K562 (cell line): ENCODE measurements around the gene CACNB2. TPM values are rescaled to one million over a fixed set of nuclear protein-coding genes. Genes with fewer than 3 reads are reported as not detected.

Experiments
- ATAC-seq: fragments of 200-7000 bp; cut with Tn5 transposase; 3 replicates; pipeline ENCODE4 v1.9.1; 2020; ENCODE audit warnings: moderate library complexity
- BruUV-seq: library from RNA; stranded (reverse); fragments of 400-500 nt; replicated peaks from 2 replicates; lab custom pipeline; 2021; lab: Mats Ljungman, UMichigan
- CTCF ChIA-PET: fragments of 300-600 bp; formaldehyde crosslinking; extraction: SDS; loops from one replicate; lab custom pipeline; 2021; ENCODE audit warnings: low intra/inter-chr PET ratio; lab: Yijun Ruan, JAX
- POLR2A ChIA-PET: fragments of 300-600, 350-650 bp; sonication (Branson Sonifier 250); formaldehyde crosslinking; extraction: SDS; loops from one replicate; lab custom pipeline; 2021; ENCODE audit warnings: antibody characterized with exemption, inconsistent platforms; lab: Yijun Ruan, JAX
- DNase-seq, 4 experiments: peaks; one replicate each; pipeline versions ENCODE4 v3.0.0 to v3.0.0-alpha.2; 2011 to 2018; ENCODE audit warnings: low spot score in 3 of 4, mixed read lengths in 3 of 4; ENCODE audit errors: extremely low read depth in 1 of 4
- FAIRE-seq: peaks from 2 replicates; lab custom pipeline; 2011; peaks lifted over from hg19 to GRCh38; lab: Jason Lieb, UNC
- H2AFZ ChIP-seq: 2 replicates; pipeline ENCODE4 v1.6.0; 2011; ENCODE audit warnings: low read depth, low read length, control low read depth, inconsistent platforms
- H3K27ac ChIP-seq: fragments of 200-600 bp; 3 replicates; pipeline ENCODE4 v1.8.0; 2011; ENCODE audit warnings: low read depth, mild to moderate bottlenecking, control low read depth, inconsistent platforms, low read length, moderate library complexity, mixed read lengths; ENCODE audit errors: extremely low read depth
- H3K27me3 ChIP-seq, 2 experiments: fragments of 300-600 bp in 1 of 2; 2 replicates in 1 of 2; 3 replicates in 1 of 2; pipeline versions ENCODE4 v1.6.0 to v1.8.0; 2011; ENCODE audit warnings: inconsistent platforms in 2 of 2, low read length in 2 of 2, mild to moderate bottlenecking in 1 of 2, mixed read lengths in 1 of 2, moderate library complexity in 1 of 2; ENCODE audit not compliant: control insufficient read depth in 2 of 2, insufficient read depth in 2 of 2
- H3K36me3 ChIP-seq: fragments of 300-600 bp; 3 replicates; pipeline ENCODE4 v1.8.0; 2011; ENCODE audit warnings: mild to moderate bottlenecking, low read length, inconsistent platforms; ENCODE audit not compliant: control insufficient read depth, insufficient read depth
- H3K4me1 ChIP-seq, 2 experiments: fragments of 200-600 bp in 1 of 2; replicated peaks in 1 of 2; 2 replicates in 1 of 2; 3 replicates in 1 of 2; pipeline versions ENCODE4 v1.5.1 to v1.8.0; 2011; ENCODE audit warnings: inconsistent platforms in 2 of 2, low read length in 2 of 2, mild to moderate bottlenecking in 1 of 2, mixed read lengths in 1 of 2, moderate library complexity in 1 of 2; ENCODE audit not compliant: control insufficient read depth in 2 of 2, insufficient read depth in 2 of 2
- H3K4me2 ChIP-seq: 2 replicates; pipeline ENCODE4 v1.6.1; 2011; ENCODE audit warnings: low read length, control low read depth, inconsistent platforms, mixed read lengths; ENCODE audit not compliant: insufficient read depth
- H3K4me3 ChIP-seq: fragments of 200-600 bp; sonication (generic), shearing (Covaris generic); 2 replicates; pipeline ENCODE4 v1.5.1; 2016; ENCODE audit warnings: control low read depth, inconsistent platforms
- H3K79me2 ChIP-seq: fragments of 200-600 bp; 3 replicates; pipeline ENCODE4 v1.8.0; 2011; ENCODE audit warnings: low read length, inconsistent platforms; ENCODE audit not compliant: control insufficient read depth, insufficient read depth
- H3K9ac ChIP-seq, 2 experiments: 2 replicates each; pipeline versions ENCODE4 v1.6.0 to v1.6.1; 2011; ENCODE audit warnings: low read depth in 2 of 2, low read length in 2 of 2, control low read depth in 1 of 2, inconsistent platforms in 1 of 2, mild to moderate bottlenecking in 1 of 2, mixed read lengths in 1 of 2; ENCODE audit not compliant: insufficient read depth in 1 of 2
- H3K9me1 ChIP-seq: one replicate; pipeline ENCODE4 v1.6.0; 2011; ENCODE audit warnings: inconsistent platforms, mild to moderate bottlenecking, low read length, moderate library complexity; ENCODE audit not compliant: control insufficient read depth, insufficient read depth
- H3K9me3 ChIP-seq: replicated peaks from 2 replicates; pipeline ENCODE4 v1.5.1; 2011; ENCODE audit warnings: low read depth, low read length, inconsistent platforms; ENCODE audit not compliant: control insufficient read depth, insufficient read depth
- H4K20me1 ChIP-seq: replicated peaks from 2 replicates; pipeline ENCODE4 v1.6.1; 2011; ENCODE audit warnings: low read length, inconsistent platforms, mixed read lengths; ENCODE audit not compliant: control insufficient read depth, insufficient read depth
- ARID1B ChIP-seq: fragments of 450-650 bp; IDR thresholded peaks from 2 replicates; pipeline ENCODE4 v1.6.1; 2016; ENCODE audit warnings: antibody characterized with exemption, mild to moderate bottlenecking, inconsistent platforms
- ARNT ChIP-seq, 2 experiments: fragments of 450-650 bp; IDR thresholded peaks; 2 replicates each; pipeline ENCODE4 v1.6.1; 2016; ENCODE audit warnings: mild to moderate bottlenecking in 1 of 2
- CREM ChIP-seq: IDR thresholded peaks from 2 replicates; pipeline ENCODE4 v1.6.1; 2014; ENCODE audit warnings: antibody characterized with exemption, low read depth
- ESRRA ChIP-seq: fragments of 450-650 bp; IDR thresholded peaks from 2 replicates; pipeline ENCODE4 v1.6.1; 2014; ENCODE audit warnings: low read depth, mild to moderate bottlenecking, moderate library complexity, borderline replicate concordance
- JUND ChIP-seq, 2 experiments: IDR thresholded peaks; 2 replicates in 1 of 2; 3 replicates in 1 of 2; pipeline ENCODE4 v1.6.1; 2011; ENCODE audit warnings: borderline replicate concordance in 2 of 2, low read depth in 2 of 2, low read length in 2 of 2, improper control_type of control experiment in 1 of 2, missing biosample characterization in 1 of 2, missing genetic modification characterization in 1 of 2, missing genetic modification reagents in 1 of 2
- L3MBTL2 ChIP-seq: fragments of 450-650 bp; IDR thresholded peaks from 2 replicates; pipeline ENCODE4 v1.6.1; 2016; ENCODE audit warnings: mild to moderate bottlenecking, moderate library complexity
- MBD2 ChIP-seq: sonication (generic); IDR thresholded peaks from 2 replicates; pipeline ENCODE4 v1.6.1; 2016; ENCODE audit warnings: low read depth, borderline replicate concordance
- NBN ChIP-seq: fragments of 450-650 bp; IDR thresholded peaks from 2 replicates; pipeline ENCODE4 v1.6.1; 2016; ENCODE audit warnings: low read depth, mild to moderate bottlenecking
- NR2C2 ChIP-seq, 2 experiments: fragments of 200-800 bp in 1 of 2; sonication (Bioruptor generic) in 1 of 2; sonication (generic) in 1 of 2; formaldehyde crosslinking in 1 of 2; IDR thresholded peaks; 2 replicates each; pipeline versions ENCODE4 v1.6.1 to v1.8.0; 2016 to 2022; ENCODE audit warnings: mild to moderate bottlenecking in 1 of 2, missing compliant biosample characterization in 1 of 2, missing genetic modification characterization in 1 of 2, missing genetic modification reagents in 1 of 2
- YY1 ChIP-seq, 3 experiments: IDR thresholded peaks; 2 replicates each; pipeline ENCODE4 v1.6.1; 2011; ENCODE audit warnings: low read length in 2 of 3, mild to moderate bottlenecking in 2 of 3, moderate library complexity in 2 of 3, borderline replicate concordance in 1 of 3, control low read depth in 1 of 3, low read depth in 1 of 3; ENCODE audit not compliant: insufficient read depth in 3 of 3, insufficient replicate concordance in 2 of 3, control insufficient read depth in 1 of 3, insufficient read length in 1 of 3; ENCODE audit errors: extremely low read depth in 1 of 3
- ZBTB34 ChIP-seq: fragments of 250-450 bp; sonication (Bioruptor Pico); IDR thresholded peaks from 2 replicates; pipeline ENCODE4 v1.8.0; 2021; ENCODE audit warnings: mild to moderate bottlenecking, moderate library complexity
- ZNF316 ChIP-seq: fragments of 450-650 bp; IDR thresholded peaks from 2 replicates; pipeline ENCODE4 v1.6.1; 2016
- ZNF592 ChIP-seq: fragments of 450-650 bp; IDR thresholded peaks from 2 replicates; pipeline ENCODE4 v1.6.1; 2017; ENCODE audit warnings: antibody characterized with exemption, mild to moderate bottlenecking
- WGBS: fragments of 100-300 bp; shearing (Covaris generic); methylation state at CpG from one replicate; pipeline ENCODE4 v1.1.6; 2016; ENCODE audit warnings: low coverage, mixed read lengths; ENCODE audit not compliant: insufficient coverage; ENCODE audit errors: missing lambda C conversion rate; 5-methylcytosine and 5-hydroxymethylcytosine counted together
- in situ Hi-C: fragments of 300-500 bp; cut with MboI; formaldehyde crosslinking; loops from 4 replicates; pipeline ENCODE4 v1.15.0; 2018; ENCODE audit warnings: inconsistent platforms, mixed read lengths
- intact Hi-C: fragments of 100-400 bp; cut with micrococcal nuclease; formaldehyde crosslinking; loops from 2 replicates; pipeline ENCODE4 v1.14.2; 2022
- polyA plus RNA-seq, 8 experiments: library from polyadenylated mRNA; depleted of rRNA in 4 of 8; stranded (reverse) in 5 of 8; unstranded in 3 of 8; fragments of >200 nt; fragmentation: Nextera tagmentation in 2 of 8; fragmentation: Illumina TruSeq in 1 of 8; extraction: Ambion mirVana in 2 of 8; extraction: Trizol in 1 of 8; gene quantifications; 2 replicates each; pipeline versions ENCODE4 v1.2.1 to v1.2.3, GENCODE V29; 2011 to 2014; ENCODE audit warnings: inconsistent platforms in 1 of 8, missing spikeins in 1 of 8
- total RNA-seq, 7 experiments: library from RNA; depleted of rRNA in 6 of 7; stranded (reverse); fragments of >200 nt in 6 of 7; fragmentation: Illumina TruSeq in 2 of 7; extraction: Trizol in 2 of 7; gene quantifications; 2 replicates each; pipeline versions ENCODE4 v1.2.1 to v1.2.3, GENCODE V29; 2011 to 2021; ENCODE audit warnings: low replicate concordance in 1 of 7

CACNB2 gene
- total and polyA plus RNA-seq, 9 of the 15 experiments (the other 6 are each of a cell fraction or from before 2014, with no cell fraction given), result 1.8 to 2.2 TPM; not detected in 7

- intact Hi-C loops, result loop anchor here (1.0 kb wide), 1 partner anchor 68 kb away; the partner anchor contains the start of gene NSUN6
- TF ChIP-seq CREM (0 out of 2 replicates have a peak, but pooled peaks have one; percentile 38), MBD2 (no peak), NR2C2 (CRISPR knock-in tag; IDR thresholded peaks at IDR 0.05) (no peak), NR2C2 (tag; IDR thresholded peaks at IDR 0.05) (peak; percentile 32; the same call in 1 of the 2 replicates), JUND (IDR thresholded peaks at IDR 0.05; ENCODE audit: borderline replicate concordance, low read depth, low read length) (no peak), JUND (tag; IDR thresholded peaks at IDR 0.05; ENCODE audit: borderline replicate concordance, low read depth, low read length) (peak; percentile 17; the same call in 1 of the 3 replicates), ARID1B (peak; percentile 60; the same call in 1 of the 2 replicates), ARNT (IDR thresholded peaks at IDR 0.05) (peak; percentile 96 to 97), ZNF316 (no peak), L3MBTL2 (peak; percentile 26; the same call in 1 of the 2 replicates), NBN (no peak), ESRRA (peak; percentile 85; the same call in 1 of the 2 replicates), YY1 (IDR thresholded peaks at IDR 0.05; ENCODE audit: borderline replicate concordance in 1 of 3, control insufficient read depth in 1 of 3, extremely low read depth in 1 of 3, insufficient read depth in 3 of 3, insufficient read length in 1 of 3, insufficient replicate concordance in 2 of 3, low read depth in 1 of 3, low read length in 2 of 3) (peak; percentile 18 to 66 (median 19)), ZBTB34 (peak; percentile 85), ZNF592 (0 out of 2 replicates have a peak, but pooled peaks have one; percentile 35)
Measured at GRCh38 chr10:18582803-18583202, 442.6 kb downstream of the CACNB2 start.

More at GRCh38 chr10:18582803-18583202, 442.6 kb downstream of the CACNB2 start:
- no peaks in the 10 kb centered on the region for H3K9me1 ChIP-seq
- no peaks in the 10 kb centered on the region for H3K27me3 ChIP-seq
- H4K20me1 ChIP-seq, result no peaks in the 10 kb centered on the region
- peak; percentile 74 for FAIRE-seq
- H3K36me3 ChIP-seq, result peaks cover 53% of the 10 kb centered on the region
- 20% methylated on average over 3 of the region's 3 CpGs for WGBS
- DNase-seq, result peak in 1 of 4 experiments; percentile 63
- no TSS peak for BruUV-seq
- ChIA-PET POLR2A (no interaction called here), CTCF (no interaction called here)
- peaks cover 5 to 25% of the 10 kb centered on the region in 2 experiments; a peak in 4 of 5 replicates for H3K4me1 ChIP-seq
- H3K9me3 ChIP-seq, result peaks cover 8% of the 10 kb centered on the region; the same call in 1 of the 2 replicates
- in situ Hi-C loops, result loop anchor here (5.0 kb wide), 1 partner anchor 46 kb away; no protein-coding TSS in a partner anchor
- H3K79me2 ChIP-seq, result no peaks in the 10 kb centered on the region
- peak overlapping the region; percentile 71 for H2AFZ ChIP-seq
- peak; percentile 89 for ATAC-seq
- peak overlapping the region in 1 of 2 experiments; percentile 15; a peak in 1 of 4 replicates for H3K9ac ChIP-seq
- H3K27ac ChIP-seq, result peak overlapping the region; percentile 73
- no peak overlapping the region for H3K4me3 ChIP-seq
- peak overlapping the region; percentile 60 for H3K4me2 ChIP-seq
